DND-41 (cell line): ENCODE data around the gene SMDT1.
"Not testable (repeated sequence)": the region's sequence is repeated elsewhere in the genome, so short reads cannot be mapped to it uniquely, and the experiment has no call there.

Experiments
- ATAC-seq: fragments of 200-7000 bp; cut with Tn5 transposase; 3 replicates; pipeline ENCODE4 v1.9.1; 2021; ENCODE audit warnings: low read depth; ENCODE audit not compliant: insufficient read depth
- DNase-seq: peaks from one replicate; pipeline ENCODE4 v3.0.0-alpha.2; 2020
- H2AFZ ChIP-seq: 2 replicates; pipeline ENCODE4 v1.6.0; 2012; ENCODE audit warnings: low read depth, low read length
- H3K27ac ChIP-seq: 2 replicates; pipeline ENCODE4 v1.5.1; 2012; ENCODE audit warnings: low read length, inconsistent platforms
- H3K27me3 ChIP-seq: fragments of 200-600 bp; sonication (generic); 2 replicates; pipeline ENCODE4 v1.6.0; 2012; ENCODE audit warnings: low read length, mild to moderate bottlenecking, inconsistent platforms; ENCODE audit not compliant: insufficient read depth, poor library complexity
- H3K36me3 ChIP-seq: 2 replicates; pipeline ENCODE4 v1.5.1; 2012; ENCODE audit warnings: low read length, inconsistent platforms; ENCODE audit not compliant: insufficient read depth
- H3K4me1 ChIP-seq: 2 replicates; pipeline ENCODE4 v1.5.1; 2012; ENCODE audit warnings: mild to moderate bottlenecking, low read length; ENCODE audit not compliant: insufficient read depth
- H3K4me2 ChIP-seq: 2 replicates; pipeline ENCODE4 v1.6.0; 2012; ENCODE audit warnings: mild to moderate bottlenecking, moderate library complexity, low read length, inconsistent platforms; ENCODE audit not compliant: insufficient read depth
- H3K4me3 ChIP-seq, 2 experiments: fragments of 200-600 bp in 1 of 2; shearing (Covaris generic) in 1 of 2; 2 replicates each; pipeline ENCODE4 v1.5.1; 2012 to 2016; ENCODE audit warnings: inconsistent platforms in 2 of 2, low read length in 2 of 2, mild to moderate bottlenecking in 2 of 2, low read depth in 1 of 2, moderate library complexity in 1 of 2
- H3K79me2 ChIP-seq: 2 replicates; pipeline ENCODE4 v1.6.0; 2012; ENCODE audit warnings: low read length, inconsistent platforms; ENCODE audit not compliant: insufficient read depth
- H3K9ac ChIP-seq: 2 replicates; pipeline ENCODE4 v1.6.0; 2012; ENCODE audit warnings: low read depth, mild to moderate bottlenecking, inconsistent platforms, low read length, moderate library complexity
- H3K9me3 ChIP-seq: 2 replicates; pipeline ENCODE4 v1.5.1; 2012; ENCODE audit warnings: low read length, moderate library complexity, mild to moderate bottlenecking, inconsistent platforms; ENCODE audit not compliant: insufficient read depth, severe bottlenecking
- H4K20me1 ChIP-seq: 2 replicates; pipeline ENCODE4 v1.6.0; 2012; ENCODE audit warnings: low read length; ENCODE audit not compliant: insufficient read depth
- EZH2 ChIP-seq: IDR thresholded peaks from 3 replicates; pipeline ENCODE4 v1.6.1; 2012; ENCODE audit warnings: borderline replicate concordance, low read depth, mild to moderate bottlenecking, moderate library complexity, low read length, inconsistent platforms; ENCODE audit not compliant: severe bottlenecking
- TF ChIP-seq, protein P1 (sequence below): IDR thresholded peaks from 2 replicates; pipeline ENCODE4 v1.5.1; 2012; ENCODE audit warnings: borderline replicate concordance, low read length, moderate library complexity, mild to moderate bottlenecking; ENCODE audit not compliant: poor library complexity, severe bottlenecking; ENCODE audit errors: extremely low read depth

Gene SMDT1

DNA sequence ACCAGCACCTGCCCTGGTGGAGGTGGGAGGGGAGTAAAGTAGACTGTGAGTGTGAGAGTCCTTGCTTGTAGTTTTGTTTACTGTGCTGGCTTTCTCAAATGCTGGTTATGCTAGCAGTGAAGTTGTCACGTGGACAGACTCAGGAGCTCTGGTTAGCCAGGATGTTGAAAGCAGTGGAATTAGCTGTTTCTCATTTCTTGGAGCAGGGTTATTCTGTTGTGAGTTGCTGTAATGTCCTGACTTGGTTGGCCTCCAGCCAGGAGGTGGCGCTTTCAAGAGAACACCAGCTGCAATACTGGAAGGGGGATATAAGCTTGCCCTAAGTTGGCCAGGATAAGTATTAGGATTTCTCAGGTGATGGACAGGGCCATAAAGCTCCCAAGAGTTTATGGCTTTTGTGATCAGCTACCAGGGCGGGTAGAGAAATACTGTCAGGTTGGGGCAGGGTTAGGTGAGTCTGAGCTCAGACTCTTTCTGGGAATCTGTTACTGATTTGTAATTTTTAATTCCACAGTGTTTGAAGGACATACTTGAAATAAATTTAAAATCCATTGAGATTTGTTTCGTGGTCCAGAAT is 37.4 kb downstream of the SMDT1 start:
- Histone ChIP-seq H3K4me3 (no peak overlapping the region), H3K36me3 (0 out of 2 replicates have a peak, but pooled peaks cover 2% of the 10 kb centered on the region), H3K27me3 (no peaks in the 10 kb centered on the region), H3K9me3 (peaks cover 26% of the 10 kb centered on the region), H3K4me1 (peaks cover 30% of the 10 kb centered on the region), H3K27ac (no peak overlapping the region), H4K20me1 (no peaks in the 10 kb centered on the region), H3K79me2 (no peaks in the 10 kb centered on the region; the same call in 1 of the 2 replicates), H3K9ac (no peak overlapping the region), H3K4me2 (no peak overlapping the region), H2AFZ (no peak overlapping the region)
- TF ChIP-seq EZH2 = no peak
- TF ChIP-seq, protein P1, sequence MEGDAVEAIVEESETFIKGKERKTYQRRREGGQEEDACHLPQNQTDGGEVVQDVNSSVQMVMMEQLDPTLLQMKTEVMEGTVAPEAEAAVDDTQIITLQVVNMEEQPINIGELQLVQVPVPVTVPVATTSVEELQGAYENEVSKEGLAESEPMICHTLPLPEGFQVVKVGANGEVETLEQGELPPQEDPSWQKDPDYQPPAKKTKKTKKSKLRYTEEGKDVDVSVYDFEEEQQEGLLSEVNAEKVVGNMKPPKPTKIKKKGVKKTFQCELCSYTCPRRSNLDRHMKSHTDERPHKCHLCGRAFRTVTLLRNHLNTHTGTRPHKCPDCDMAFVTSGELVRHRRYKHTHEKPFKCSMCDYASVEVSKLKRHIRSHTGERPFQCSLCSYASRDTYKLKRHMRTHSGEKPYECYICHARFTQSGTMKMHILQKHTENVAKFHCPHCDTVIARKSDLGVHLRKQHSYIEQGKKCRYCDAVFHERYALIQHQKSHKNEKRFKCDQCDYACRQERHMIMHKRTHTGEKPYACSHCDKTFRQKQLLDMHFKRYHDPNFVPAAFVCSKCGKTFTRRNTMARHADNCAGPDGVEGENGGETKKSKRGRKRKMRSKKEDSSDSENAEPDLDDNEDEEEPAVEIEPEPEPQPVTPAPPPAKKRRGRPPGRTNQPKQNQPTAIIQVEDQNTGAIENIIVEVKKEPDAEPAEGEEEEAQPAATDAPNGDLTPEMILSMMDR = peak; percentile 32
- DNase-seq (no peak), ATAC-seq (no peak)

DNA sequence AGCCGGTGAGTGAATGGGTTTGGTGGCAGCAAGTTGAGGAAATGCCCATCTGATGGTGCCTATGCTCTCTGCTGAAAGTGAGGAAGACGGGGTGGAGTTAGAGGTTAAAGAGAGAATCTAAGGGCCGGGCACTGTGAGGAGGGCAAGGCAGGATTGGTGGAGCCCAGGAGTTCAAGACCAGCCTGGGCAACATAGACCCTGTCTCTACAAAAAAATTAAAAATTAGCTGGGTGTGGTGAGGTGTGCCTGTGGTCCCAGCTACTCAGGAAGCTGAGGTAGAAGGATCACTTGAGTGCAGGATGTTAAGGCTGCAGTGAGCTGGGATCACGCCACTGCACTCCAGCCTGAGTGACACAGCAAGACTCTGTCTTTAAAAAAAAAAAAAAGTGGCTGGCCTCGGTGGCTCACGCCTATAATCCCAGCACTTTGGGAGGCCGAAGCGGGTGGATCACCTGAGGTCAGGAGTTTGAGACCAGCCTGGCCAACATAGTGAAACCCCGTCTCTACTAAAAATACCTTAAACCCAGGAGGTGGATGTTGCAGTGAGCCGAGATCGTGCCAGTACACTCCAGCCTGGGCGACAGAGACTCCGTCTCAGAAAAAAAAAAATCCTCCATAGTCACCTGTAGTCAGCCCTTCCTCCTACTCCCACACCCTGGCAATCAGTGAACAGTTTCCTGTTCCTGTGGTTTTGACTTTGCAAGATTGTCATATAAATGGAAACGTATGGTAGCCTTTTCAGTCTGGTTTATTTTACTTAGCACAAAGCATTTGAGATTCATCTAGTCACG is 40.9 kb downstream of the SMDT1 start:
- peak overlapping the region; percentile 58 for H3K27ac ChIP-seq
- peak; percentile 88 for ATAC-seq
- peak overlapping the region in 1 of 2 experiments; percentile 40; a peak in 2 of 4 replicates for H3K4me3 ChIP-seq
- not testable (repeated sequence) for H3K79me2 ChIP-seq, H3K27me3 ChIP-seq, H3K36me3 ChIP-seq, H4K20me1 ChIP-seq
- H2AFZ ChIP-seq = peak overlapping the region; percentile 23
- peaks cover 12% of the 10 kb centered on the region for H3K9me3 ChIP-seq
- DNase-seq = peak; percentile 68
- peak overlapping the region; percentile 57 for H3K4me2 ChIP-seq
- H3K9ac ChIP-seq = peak overlapping the region; percentile 39
- H3K4me1 ChIP-seq = peaks cover 30% of the 10 kb centered on the region

DNA sequence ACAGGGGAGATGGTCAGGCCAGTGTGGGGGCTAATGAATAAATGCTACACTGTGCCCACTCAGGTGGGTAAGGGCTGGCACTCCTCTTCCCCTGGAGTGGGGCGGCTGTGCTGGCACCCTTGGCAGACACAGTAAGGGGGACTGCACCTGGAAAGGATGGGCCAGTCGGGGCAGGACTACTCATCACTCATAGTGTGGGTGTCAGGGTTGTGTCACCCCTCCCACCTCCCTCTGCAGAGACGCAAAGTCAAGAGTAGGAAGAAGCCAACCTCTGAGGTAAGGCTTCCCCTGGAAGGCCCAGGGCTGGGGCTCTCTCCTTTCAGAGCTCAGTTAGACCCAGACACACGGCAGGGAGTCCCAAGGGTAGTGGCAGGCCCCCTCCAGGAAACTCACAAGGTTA is 44.0 kb downstream of the SMDT1 start:
- H3K4me1 ChIP-seq = peaks cover 30% of the 10 kb centered on the region
- H3K27ac ChIP-seq, H3K9ac ChIP-seq, H4K20me1 ChIP-seq, H3K79me2 ChIP-seq, H3K27me3 ChIP-seq, H3K9me3 ChIP-seq, ATAC-seq, DNase-seq, H3K4me3 ChIP-seq, H3K4me2 ChIP-seq, H3K36me3 ChIP-seq, H2AFZ ChIP-seq: not testable (repeated sequence)

DNA sequence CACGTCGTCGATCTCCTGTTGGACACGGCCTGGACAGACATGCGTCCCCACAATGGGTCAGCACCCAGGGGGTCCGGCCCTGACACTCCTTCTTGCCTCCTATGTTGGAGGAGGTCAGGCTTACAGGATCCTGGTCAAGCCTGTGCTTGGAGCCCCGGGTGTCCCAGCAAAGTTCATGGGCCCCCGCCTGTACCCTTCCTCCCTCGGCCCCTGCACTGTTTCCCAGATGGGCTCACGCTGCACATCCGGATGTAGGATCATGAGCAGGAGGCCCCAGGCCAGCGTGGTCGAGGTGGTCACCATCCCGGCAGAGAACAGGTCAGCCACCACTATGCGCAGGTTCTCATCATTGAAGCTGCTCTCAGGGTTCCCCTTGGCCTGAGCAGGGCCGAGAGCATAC is 48.1 kb downstream of the SMDT1 start:
- Histone ChIP-seq H3K79me2 (no peaks in the 10 kb centered on the region), H3K4me1 (no peaks in the 10 kb centered on the region), H3K4me2 (no peak overlapping the region), H4K20me1 (no peaks in the 10 kb centered on the region), H3K9me3 (no peaks in the 10 kb centered on the region), H3K27me3 (no peaks in the 10 kb centered on the region), H3K9ac (no peak overlapping the region), H3K36me3 (no peaks in the 10 kb centered on the region), H2AFZ (no peak overlapping the region), H3K4me3 (no peak overlapping the region), H3K27ac (no peak overlapping the region)
- no peak for ATAC-seq
- TF ChIP-seq, protein P1 = no peak
- TF ChIP-seq EZH2 = no peak
- no peak for DNase-seq

DNA sequence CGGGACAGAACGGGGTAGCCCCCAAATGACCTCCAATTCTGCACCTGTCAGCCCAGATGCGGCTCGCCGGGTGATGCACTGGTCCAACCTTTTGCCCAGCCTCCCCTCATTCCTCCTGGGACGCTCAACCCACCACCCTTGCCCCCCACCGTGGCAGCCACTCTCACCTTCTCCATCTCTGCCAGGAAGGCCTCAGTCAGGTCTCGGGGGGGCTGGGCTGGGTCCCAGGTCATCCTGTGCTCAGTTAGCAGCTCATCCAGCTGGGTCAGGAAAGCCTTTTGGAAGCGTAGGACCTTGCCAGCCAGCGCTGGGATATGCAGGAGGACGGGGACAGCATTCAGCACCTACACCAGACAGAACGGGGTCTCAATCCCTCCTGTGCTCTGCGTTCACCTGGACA is 48.5 kb downstream of the SMDT1 start:
- not testable (repeated sequence) for H2AFZ ChIP-seq, H3K27me3 ChIP-seq, ATAC-seq, H3K79me2 ChIP-seq, H3K4me2 ChIP-seq, H3K9ac ChIP-seq, H3K4me1 ChIP-seq, H3K4me3 ChIP-seq, H3K9me3 ChIP-seq, H4K20me1 ChIP-seq, H3K27ac ChIP-seq, DNase-seq, H3K36me3 ChIP-seq

DNA sequence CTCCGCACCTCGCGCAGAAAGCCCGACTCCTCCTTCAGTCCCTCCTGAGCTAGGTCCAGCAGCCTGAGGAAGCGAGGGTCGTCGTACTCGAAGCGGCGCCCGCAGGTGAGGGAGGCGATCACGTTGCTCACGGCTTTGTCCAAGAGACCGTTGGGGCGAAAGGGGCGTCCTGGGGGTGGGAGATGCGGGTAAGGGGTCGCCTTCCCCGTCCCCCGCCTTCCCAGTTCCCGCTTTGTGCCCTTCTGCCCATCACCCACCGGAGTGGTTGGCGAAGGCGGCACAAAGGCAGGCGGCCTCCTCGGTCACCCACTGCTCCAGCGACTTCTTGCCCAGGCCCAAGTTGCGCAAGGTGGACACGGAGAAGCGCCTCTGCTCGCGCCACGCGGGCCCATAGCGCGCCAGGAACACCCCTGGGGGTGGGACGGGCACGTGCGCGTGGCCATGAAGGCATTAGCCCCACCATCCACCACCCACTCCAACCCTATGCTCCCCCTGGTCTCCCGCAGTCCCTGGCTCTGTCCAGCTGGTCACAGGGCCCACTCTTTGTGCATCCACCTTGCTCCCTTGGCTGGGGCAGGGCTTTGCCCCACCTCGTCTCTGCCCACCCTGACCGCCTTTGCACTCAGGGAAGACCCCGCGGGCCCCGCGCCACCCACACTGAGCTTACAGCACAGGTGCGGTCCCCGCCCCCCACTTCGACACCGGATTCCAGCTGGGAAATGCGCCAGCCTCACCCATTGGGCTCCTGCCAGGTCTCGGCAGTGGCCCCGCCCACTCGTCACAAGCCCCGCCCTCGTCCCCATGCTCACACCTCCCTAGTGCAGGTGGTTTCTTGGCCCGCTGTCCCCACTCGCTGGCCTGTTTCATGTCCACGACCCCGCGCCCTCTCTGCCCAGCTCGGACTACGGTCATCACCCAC is 49.5 kb downstream of the SMDT1 start:
- not testable (repeated sequence) for H3K4me1 ChIP-seq, ATAC-seq, H3K4me3 ChIP-seq, H4K20me1 ChIP-seq, H2AFZ ChIP-seq, H3K4me2 ChIP-seq, H3K27me3 ChIP-seq, H3K79me2 ChIP-seq, H3K27ac ChIP-seq, H3K36me3 ChIP-seq, DNase-seq, H3K9ac ChIP-seq, H3K9me3 ChIP-seq
